Glutamatergic neuron (in vitro differentiated cells): ENCODE results near the gene FARP1. TPM values are rescaled to one million over a fixed set of nuclear protein-coding genes. Genes with fewer than 3 reads are reported as not detected.

ENCODE experiments used
- DNase-seq: peaks from one replicate; pipeline ENCODE4 v3.0.0; 2022
- H3K27ac Mint-ChIP-seq: one replicate; pipeline ENCODE4 v1.8.0; 2020; ENCODE audit warnings: mild to moderate bottlenecking, mixed read lengths, inconsistent platforms; ENCODE audit not compliant: unreplicated experiment
- H3K27me3 Mint-ChIP-seq: one replicate; pipeline ENCODE4 v1.8.0; 2020; ENCODE audit warnings: mild to moderate bottlenecking, moderate library complexity, mixed read lengths, inconsistent platforms; ENCODE audit not compliant: unreplicated experiment
- H3K36me3 Mint-ChIP-seq: one replicate; pipeline ENCODE4 v1.8.0; 2020; ENCODE audit warnings: mild to moderate bottlenecking, mixed read lengths, inconsistent platforms; ENCODE audit not compliant: unreplicated experiment
- H3K4me1 Mint-ChIP-seq: one replicate; pipeline ENCODE4 v1.8.0; 2020; ENCODE audit warnings: mild to moderate bottlenecking, low read depth, mixed read lengths, inconsistent platforms; ENCODE audit not compliant: unreplicated experiment
- H3K4me3 Mint-ChIP-seq: one replicate; pipeline ENCODE4 v1.8.0; 2020; ENCODE audit warnings: mild to moderate bottlenecking, mixed read lengths, inconsistent platforms; ENCODE audit not compliant: unreplicated experiment
- H3K9me3 Mint-ChIP-seq: one replicate; pipeline ENCODE4 v1.8.0; 2020; ENCODE audit warnings: mild to moderate bottlenecking, moderate library complexity, mixed read lengths, inconsistent platforms; ENCODE audit not compliant: unreplicated experiment
- CTCF ChIP-seq: fragments of 200-600 bp; sonication (generic); IDR thresholded peaks from one replicate; pipeline ENCODE4 v1.5.0; 2021; ENCODE audit not compliant: partially characterized antibody, unreplicated experiment
- total RNA-seq: library from RNA; stranded (reverse); fragmentation: NEBNext Ultra II Directional; extraction: Animal tissue kit (Norgen Biotek cat#: 25700); gene quantifications from one replicate; pipeline ENCODE4 v1.2.1, GENCODE V29; 2021; ENCODE audit not compliant: unreplicated experiment

FARP1 gene
- total RNA-seq, 1 donor from 2014 or later: 233 TPM

- peaks cover 5% of the 10 kb centered on the region for H3K27me3 Mint-ChIP-seq
- peak; percentile 61 for DNase-seq
Observed at GRCh38 chr13:98214008-98214643, 71.2 kb downstream of the FARP1 start.

GRCh38 chr13:98214707-98215106 is 71.8 kb downstream of the FARP1 start:
- H3K36me3 Mint-ChIP-seq: peaks cover 10% of the 10 kb centered on the region
- H3K4me1 Mint-ChIP-seq: peaks cover 20% of the 10 kb centered on the region
- H3K9me3 Mint-ChIP-seq: peaks cover 7% of the 10 kb centered on the region
- H3K4me3 Mint-ChIP-seq: no peak overlapping the region
- peaks cover 5% of the 10 kb centered on the region for H3K27me3 Mint-ChIP-seq
- H3K27ac Mint-ChIP-seq: no peak overlapping the region
- TF ChIP-seq CTCF: no peak
- no peak for DNase-seq

More at GRCh38 chr13:98214008-98214643, 71.2 kb downstream of the FARP1 start:
- peak overlapping the region; percentile 65 for H3K27ac Mint-ChIP-seq
- peaks cover 10% of the 10 kb centered on the region for H3K36me3 Mint-ChIP-seq
- peak overlapping the region; percentile 12 for H3K4me3 Mint-ChIP-seq
- H3K9me3 Mint-ChIP-seq: peaks cover 7% of the 10 kb centered on the region
- TF ChIP-seq CTCF: no peak
- H3K4me1 Mint-ChIP-seq: peaks cover 20% of the 10 kb centered on the region

GRCh38 chr13:98215508-98215907 is 72.6 kb downstream of the FARP1 start:
- H3K9me3 Mint-ChIP-seq: peaks cover 7% of the 10 kb centered on the region
- no peak for DNase-seq
- H3K27me3 Mint-ChIP-seq: peaks cover 6% of the 10 kb centered on the region
- peaks cover 24% of the 10 kb centered on the region for H3K4me1 Mint-ChIP-seq
- TF ChIP-seq CTCF: no peak
- no peak overlapping the region for H3K27ac Mint-ChIP-seq
- H3K36me3 Mint-ChIP-seq: peaks cover 10% of the 10 kb centered on the region
- no peak overlapping the region for H3K4me3 Mint-ChIP-seq

GRCh38 chr13:98216135-98216565 is 73.3 kb downstream of the FARP1 start:
- Mint-ChIP-seq H3K4me3 (no peak overlapping the region), H3K4me1 (peaks cover 31% of the 10 kb centered on the region), H3K27ac (no peak overlapping the region), H3K36me3 (peaks cover 7% of the 10 kb centered on the region), H3K9me3 (peaks cover 7% of the 10 kb centered on the region), H3K27me3 (peaks cover 6% of the 10 kb centered on the region)
- DNase-seq: no peak
- no peak for TF ChIP-seq CTCF

- no peak for TF ChIP-seq CTCF
- no peak for DNase-seq
- H3K27ac Mint-ChIP-seq: peak overlapping the region; percentile 11
- peaks cover under 1% of the 10 kb centered on the region for H3K36me3 Mint-ChIP-seq
- peaks cover 3% of the 10 kb centered on the region for H3K9me3 Mint-ChIP-seq
- H3K4me3 Mint-ChIP-seq: no peak overlapping the region
- peaks cover 35% of the 10 kb centered on the region for H3K4me1 Mint-ChIP-seq
- peaks cover 3% of the 10 kb centered on the region for H3K27me3 Mint-ChIP-seq
Observed at GRCh38 chr13:98216711-98217285, 73.9 kb downstream of the FARP1 start.
